Stimulated activated CD4-positive, alpha-beta T cell treated with anti-CD3 and anti-CD28 coated beads, Interleukin-2, amount 100 ng/mL, for 48 hours (primary cell): Measurements from ENCODE around the gene PARD6G.
A peak's percentile ranks its signal among the peaks of the same experiment; 100 is the strongest.

Experiments used
- DNase-seq, 2 donors: peaks; one replicate each; pipeline ENCODE4 v3.0.0-alpha.2; 2020

Gene PARD6G

DNA sequence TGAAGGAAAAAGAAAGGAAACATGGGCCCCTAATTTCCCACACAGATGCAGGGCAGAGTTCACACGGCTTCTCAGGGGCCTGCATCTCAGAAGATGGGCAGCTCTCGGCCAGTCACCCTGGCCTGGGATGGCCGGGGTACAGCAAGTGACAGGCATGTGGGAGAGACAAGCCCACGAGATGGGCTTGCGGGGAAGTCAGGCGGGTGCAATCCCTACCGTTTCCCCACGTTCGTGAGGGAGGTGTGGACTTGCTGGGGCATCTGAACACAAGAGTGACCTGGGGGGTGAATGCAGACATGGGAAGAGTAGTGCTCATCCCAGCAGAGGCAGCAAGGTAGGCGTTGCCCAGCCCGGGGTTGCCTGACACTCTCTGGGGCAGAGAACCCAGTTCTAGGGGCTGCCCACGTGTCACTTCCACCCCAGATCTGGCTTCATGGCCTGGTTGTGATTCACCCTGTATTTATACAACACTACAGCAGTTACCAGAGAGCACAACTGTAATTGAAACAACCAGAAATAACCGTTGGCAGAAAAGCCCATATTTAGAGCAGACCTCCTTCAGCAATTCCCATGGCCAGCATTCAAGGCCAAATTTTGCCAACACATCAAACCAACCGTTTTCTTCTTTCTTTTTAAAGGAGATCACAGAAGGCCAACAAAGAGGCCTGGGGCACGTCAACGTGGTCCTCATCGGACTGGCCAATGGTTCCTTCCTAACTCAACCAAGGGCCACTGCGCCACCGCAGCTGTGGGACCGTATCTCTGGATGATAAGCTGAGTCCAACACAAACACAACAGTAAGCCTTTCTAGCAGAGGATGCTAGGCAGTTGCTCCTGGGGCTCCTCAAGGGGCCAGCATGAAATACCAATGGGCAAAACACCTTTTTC is 58.4 kb downstream of the PARD6G start:
- DNase-seq = no peak

DNA sequence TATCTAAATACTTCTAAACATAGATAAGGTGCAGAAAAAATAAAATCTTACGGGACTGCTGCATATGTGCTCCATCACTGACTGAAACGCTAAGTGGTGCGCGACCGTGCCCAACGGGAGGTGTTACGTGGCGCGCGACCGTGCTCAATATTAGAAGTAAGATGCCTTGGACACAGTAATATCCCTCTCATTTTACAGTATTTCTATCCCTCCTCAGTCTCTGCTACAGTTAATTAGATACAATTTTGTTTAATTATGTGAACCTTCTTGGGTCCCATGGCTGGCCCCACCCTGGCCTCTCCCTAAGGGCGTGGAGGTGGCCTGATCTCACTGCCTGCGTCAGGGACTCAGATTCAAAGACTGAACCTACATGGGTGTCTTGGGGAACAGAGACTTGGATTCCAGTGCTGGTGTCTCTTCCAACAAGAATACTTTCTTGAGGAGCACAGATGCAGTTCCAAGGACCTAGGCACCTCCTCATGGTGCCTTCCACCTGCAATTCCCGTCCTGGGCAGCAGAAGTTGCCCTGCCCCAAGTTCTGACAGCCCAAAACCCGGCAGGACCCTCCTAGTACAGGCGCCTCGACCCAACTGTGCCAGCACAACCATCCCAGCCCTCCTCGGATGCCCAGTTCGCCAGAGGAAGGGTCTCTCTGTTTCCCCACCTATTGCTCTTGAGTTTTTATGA is 59.2 kb downstream of the PARD6G start:
- DNase-seq = no peak

DNA sequence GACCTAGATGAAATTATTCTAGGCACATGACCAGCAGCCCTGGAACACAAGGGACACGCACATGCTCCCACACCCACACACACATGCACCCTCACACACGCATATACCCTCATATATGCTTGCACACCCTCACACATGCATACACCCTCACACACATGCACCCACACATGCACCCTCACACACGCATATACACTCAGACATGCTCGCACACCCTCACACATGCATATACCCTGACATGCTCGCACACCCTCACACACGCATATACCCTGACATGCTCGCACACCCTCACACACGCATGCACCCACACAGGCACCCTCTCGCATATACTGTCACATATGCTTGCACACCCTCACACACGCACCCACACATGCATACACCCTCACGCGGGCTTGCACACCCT is 61.8 kb downstream of the PARD6G start:
- no peak for DNase-seq

DNA sequence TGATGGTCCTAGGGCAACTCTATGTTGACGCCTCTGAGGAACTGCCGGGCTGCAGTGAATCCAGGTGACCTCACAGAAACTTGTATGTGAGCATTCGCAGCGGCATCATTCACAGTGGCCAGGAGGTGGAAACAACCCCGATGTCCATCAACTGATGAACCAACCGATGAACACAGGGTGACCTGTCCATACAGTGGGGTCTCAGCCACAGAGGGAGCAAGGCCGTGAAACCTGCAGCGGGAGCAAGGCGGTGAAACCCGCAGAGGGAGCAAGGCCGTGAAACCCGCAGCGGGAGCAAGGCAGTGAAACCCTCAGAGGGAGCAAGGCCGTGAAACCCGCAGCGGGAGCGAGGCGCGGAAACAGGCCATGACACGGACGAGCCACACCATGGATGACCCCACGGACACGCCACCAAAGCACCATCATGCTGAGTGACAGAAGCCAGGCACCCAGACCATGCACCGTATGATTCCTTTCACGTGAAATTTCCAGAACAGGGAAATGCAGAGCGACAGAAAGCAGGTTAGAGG is 63.0 kb downstream of the PARD6G start:
- DNase-seq = no peak

DNA sequence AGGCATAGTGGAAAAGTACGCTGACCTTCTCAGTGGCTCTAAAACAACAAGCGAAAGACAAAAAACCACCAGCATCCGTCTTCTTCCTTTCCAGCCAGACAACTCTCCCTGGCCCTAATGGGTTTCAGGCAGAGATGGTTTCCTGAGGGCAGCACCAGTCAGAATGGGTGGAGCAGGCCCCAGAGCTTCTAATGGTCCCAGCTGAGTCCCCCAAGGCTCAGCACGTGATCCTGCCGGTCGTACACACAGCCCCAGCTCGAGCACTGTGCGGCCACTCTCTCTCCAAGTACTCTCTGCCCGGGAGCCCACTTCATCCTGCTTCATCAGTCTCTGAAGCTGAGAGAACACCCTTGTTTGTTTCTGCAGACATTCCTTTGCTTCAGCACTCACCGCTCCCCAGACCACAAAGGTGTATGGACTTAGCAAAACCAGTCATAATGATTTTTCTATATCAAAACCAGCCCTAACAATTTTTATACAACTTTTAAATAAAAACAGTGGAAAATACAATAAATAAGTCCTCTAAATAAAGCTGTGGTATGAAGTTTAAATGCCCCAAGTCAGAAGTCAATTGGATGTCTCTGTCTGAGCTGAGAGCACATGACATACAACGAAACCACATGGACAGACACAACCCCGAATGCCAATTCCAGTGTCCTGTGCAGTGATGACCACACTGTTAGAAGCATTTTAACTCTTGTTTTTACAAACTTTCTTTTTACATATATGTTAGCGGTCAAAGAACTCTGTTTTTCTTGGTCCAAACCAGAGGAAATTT is 63.9 kb downstream of the PARD6G start:
- no peak for DNase-seq

DNA sequence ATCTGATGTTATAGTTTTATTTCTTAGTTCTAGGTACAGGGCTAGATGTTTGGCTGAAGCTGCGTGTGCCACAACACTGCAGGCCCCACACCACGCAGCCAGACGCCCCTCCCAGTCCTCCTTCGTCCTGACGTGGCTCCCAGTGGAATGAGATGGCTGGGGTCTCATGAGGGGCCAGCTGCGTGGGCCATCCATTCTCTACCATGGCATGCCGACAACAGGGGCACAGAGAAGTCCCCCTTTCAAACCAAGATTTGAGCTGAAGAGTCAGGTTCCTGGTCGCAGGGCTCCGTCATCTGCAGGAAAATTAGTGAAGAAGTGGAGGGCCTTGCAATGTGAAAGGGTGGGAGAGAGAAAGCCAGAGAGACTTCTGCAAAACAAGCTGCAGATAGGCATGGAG is 64.5 kb downstream of the PARD6G start:
- DNase-seq = no peak

DNA sequence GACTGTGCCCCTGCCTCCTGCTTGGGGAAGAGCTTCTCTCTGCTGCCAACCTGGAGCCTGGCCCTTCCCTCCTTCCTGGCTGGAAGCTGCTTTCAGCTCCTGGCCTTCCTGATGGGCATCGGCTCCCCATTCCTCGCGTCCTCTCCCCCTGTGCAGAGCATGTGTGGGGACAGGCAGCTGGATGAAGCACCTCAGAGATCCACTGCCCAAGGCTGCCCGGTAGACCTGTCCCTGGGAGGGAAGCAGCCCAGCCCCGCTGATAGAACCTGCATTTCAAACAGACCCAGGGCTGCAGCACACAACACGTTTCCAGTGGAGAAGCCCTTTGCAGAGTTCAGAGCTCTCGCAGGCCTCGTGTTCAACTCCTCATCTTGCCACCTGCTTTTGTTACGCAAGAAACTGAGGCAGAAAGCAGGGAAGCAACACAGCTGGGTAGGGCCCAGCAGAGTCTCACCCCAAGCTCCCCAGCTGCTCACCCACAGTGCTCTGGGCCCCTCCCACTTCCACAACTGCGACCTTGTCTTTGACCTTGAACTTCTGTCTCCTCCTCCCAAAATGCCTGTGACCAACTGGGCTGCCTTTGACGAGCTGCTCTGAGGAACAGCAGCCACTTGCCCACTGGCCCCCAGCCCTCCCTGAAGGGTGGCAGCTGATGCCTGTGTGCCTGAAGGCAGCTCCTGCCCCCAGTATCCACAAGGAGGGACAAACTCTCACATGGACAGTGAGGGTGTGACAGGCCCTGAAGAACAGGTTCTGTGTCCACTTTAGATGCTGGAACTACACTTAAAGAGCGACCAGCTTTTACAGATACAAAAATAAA is 65.5 kb downstream of the PARD6G start:
- DNase-seq = no peak

DNA sequence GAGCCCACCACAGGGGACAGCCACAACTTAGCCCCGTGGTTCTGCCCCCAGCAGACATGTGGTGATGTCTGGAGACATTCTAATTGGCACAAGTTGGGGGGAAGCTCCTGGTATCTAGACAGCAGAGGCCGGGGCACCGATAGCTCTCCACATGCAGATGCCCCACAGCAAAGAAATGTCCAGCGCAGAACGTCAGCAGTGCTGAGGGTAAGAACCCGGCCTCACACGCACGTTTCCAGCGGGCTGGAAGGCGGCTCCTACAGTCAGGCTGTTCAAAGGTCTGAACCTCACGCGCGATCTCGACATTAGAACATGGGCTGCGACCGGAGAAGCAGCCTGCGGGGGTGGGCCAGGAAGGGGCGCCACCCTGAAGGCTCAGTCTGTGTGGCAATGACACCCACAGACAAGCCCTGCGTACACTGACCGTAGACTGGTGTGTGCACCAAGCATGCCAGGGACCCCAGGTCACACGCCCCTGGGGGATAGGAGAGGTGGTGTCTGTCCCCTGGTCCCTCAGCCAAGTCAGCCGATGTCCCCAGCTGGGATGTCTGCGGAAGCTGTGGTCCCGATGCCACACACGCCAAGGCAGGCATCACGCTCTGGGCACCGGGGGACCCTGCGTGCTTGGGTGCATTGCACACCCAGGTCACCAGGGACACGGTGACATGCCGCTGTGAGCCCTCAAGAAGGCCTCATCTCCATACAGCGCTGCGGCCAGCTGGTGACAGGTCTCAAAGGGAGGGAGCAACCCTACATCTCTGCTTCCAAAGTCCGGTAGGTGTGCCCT is 66.3 kb downstream of the PARD6G start:
- no peak for DNase-seq

DNA sequence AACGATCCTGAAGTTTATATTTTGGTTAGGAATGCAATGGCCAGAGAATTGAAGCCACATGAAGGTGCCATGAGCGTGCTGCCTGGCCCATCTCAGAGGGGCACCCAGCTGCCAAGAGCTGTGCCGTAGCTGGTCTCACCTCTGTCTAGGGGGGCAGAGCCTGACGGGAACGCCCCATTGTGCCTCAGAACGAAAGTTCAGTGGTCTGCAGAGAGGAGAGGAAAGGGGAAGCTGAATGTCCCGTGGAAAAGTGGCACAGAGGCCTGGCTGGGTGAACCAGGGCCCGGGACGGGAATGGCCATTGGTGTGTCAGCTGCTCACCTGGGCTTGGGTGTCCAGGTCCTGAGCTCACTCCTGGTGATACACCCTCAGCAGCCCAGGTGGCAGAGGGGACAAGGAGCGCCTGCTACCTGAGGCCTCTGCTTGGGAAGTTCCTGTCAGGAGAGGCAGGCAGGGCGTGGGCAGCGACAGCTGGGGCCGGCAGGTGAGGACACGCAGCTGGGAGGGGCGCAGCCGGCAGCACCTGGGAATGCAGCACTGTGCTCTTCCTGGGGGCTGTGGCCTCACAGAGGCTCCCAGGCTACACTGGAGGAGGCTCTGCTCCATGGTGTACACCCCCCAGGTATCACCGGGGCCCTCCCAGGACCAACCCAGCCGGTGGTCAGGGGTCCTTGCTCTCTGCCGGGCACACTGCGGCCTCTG is 67.3 kb downstream of the PARD6G start:
- no peak for DNase-seq

DNA sequence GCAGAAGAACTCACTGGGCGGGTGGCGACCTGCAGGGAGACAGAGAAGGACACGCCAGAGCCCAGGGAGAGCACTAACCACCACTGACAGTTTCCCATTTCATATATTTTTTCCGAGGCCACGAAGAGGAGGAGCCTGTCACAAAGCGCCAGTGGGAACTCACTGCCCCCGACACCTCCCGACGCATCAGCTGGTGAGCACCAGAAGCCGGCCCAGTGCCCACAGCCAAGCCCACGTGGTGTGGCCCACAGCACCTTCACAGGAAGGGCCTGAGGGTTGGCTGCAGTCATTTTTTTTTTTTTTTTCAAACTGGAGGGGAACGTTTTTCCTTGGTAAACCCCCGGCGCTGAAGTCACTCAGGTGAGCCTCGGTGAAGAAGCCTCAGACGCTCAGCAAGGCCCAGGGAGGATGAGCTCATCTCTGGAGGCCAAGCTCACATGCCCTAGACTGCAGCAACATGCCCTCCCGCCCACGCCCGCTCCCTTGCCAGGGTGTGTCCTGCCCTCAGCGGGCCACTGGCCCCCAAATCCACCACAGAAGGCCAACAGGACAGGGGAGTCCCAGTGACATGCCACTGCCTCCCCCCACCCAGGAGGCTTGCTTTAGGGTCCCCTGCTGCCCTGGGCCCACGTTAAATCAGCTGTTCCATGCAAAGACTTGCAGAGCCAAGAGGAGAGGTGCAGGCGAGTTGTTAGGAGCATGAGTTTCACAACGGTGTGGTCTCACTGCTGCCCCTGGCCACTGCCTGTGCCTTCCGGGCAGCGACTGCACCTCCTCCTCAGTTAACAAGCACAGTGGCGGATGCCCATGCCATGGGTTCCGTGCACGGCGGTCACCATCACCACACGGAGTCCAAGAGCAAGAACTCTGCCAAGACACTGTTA is 68.1 kb downstream of the PARD6G start:
- no peak for DNase-seq

DNA sequence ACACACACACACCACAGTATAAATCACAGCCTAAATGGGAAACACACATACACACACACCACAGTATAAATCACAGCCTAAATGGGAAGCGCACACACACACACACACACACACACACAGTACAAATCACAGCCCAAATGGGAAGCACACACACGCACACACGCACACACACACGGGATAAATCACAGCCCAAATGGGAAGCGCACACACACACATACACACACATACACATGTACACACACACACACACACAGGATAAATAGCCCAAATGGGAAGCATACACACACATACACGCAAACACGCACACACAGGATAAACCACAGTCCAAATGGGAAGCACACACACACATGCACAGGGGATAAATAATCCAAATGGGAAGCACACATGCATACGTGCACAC is 70.2 kb downstream of the PARD6G start:
- no peak for DNase-seq

DNA sequence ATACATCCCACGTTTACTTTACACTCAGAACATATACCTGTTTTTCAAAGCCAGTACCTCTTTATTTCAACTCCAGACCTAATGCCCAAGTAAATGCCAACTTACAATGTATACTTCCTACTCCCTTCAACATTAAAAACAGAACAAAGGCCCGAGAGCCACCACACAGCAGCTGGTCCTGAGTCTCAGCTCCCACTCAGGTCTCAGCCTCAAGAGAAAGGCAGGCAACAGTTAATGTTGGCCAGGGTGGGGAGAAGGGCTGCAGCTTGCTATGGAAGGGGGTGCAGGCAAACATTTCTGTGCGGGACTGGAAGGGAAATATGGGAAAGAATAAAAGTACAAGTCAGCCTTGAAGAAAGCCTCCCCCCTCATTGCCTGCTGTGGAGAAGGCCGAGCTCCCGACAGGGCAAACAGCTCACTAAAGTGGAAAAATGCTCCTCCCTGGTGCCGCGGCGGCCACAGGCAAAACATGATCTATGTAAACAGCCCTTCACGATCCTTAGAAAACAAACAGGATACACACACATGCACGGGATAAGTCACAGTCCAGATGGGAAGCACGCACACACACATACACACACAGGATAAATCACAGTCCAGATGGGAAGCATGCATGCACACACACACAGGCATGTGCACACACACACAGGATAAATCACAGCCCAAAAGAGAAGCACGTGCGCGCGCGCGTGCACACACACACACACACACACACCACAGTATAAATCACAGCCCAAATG is 70.8 kb downstream of the PARD6G start:
- no peak for DNase-seq

DNA sequence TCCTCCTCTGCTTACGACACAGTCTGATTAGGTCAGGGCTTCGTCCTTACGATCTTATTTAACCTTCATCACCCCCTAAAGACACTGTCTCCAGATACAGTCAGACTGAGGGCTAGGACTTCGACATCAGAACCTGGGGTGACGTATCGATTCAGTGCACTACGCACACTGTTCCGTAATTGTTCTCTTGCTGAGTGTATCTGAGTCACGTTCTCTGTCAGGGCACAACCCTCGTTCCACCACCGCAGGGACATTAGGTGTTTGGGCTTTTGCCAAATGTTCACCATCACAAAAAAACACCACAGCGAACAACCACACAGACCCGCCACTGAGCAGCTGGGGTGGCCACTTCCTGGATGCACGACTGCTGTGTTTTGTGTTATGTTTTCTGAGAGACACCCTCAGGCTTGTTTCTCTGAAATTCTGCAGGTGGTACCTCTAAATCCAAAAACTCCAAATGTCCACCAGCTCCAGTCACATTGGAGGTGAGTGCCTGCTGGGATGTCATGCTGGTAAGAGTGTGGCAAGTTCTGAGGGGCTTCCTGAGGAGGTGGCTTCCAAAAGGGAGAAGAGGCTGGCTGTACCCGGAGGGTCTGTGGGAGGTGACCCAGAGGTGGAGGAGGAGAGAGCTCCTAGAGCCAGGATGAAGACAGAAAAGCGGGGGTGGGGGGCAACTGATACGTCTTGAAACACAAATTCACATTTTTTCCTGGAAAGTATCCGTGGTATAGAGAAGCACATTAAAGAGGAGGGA is 71.7 kb downstream of the PARD6G start:
- DNase-seq = no peak

DNA sequence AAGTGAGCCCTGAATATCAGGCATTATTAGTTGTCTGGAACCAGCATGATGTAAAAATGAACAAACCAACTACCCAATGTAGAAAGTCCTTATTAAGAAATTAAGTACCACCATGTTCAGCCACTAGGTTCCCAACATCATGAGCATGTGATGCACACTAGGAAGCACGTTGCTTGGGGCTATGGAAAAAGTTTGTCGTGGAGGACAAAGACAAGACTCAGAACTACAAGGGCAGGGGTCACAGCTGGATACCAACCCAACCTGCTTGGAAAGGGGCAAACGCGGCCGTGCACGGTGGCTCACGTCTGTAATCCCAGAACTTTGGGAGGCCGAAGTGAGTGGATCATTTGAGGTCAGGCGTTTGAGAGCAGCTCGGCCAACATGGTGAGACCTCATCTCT is 74.3 kb downstream of the PARD6G start:
- no peak for DNase-seq

DNA sequence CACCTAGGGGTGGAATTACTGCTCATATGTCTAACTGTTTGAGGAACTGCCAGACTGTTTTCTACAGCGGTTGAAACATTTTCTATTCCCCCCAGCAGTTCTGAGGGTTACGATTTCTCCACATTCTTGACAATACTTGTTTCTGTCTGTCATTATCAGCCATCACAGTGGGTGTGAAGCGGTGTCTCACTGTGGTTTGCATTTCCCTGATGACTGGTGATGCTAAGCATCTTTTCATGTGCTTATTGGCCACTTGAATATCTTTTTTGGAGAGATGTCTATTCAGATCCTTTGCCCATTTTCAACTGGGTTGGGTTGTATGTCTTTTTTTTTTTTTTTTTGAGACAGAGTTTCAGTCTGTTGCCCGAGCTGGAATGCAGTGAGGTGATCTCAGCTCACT is 75.3 kb downstream of the PARD6G start:
- DNase-seq = no peak

DNA sequence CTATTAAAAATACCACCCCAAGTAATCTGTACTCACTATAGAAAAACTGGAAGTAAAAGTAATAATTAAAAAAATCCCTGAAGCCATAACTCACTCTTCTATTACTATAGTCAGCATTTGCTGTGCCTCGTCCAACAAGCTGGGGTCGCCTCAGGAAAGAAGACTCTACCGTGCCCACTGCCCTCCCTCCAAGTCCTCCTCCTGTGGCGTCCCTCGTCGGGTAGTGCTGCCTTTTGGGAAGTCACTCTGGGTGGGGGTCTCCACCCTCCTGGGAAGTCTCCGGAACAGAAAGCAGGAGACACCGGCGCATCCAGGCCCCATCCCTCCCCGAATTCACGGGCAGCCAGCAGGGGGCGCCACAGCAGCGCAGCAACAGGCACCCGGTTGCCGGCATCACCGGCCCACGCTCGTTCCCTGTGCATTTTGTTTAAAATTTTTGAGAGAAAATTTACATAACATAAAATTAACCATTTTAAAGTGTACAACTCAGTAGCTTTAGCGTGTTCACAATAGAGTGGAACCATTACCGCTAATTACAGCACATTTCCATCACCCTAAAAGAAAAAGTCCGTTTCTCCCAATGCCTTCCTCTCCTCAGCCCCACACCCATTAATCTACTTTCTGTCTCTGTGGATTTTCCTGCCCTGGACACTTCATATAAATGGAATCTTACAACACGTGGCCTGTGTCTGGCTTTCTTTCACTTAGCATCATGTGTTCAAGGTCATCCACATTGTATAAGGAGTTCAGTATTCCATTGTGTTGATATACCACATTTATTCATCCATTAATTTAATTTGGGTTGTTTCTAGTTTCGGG is 76.1 kb downstream of the PARD6G start:
- DNase-seq = peak; percentile 65 to 69

DNA sequence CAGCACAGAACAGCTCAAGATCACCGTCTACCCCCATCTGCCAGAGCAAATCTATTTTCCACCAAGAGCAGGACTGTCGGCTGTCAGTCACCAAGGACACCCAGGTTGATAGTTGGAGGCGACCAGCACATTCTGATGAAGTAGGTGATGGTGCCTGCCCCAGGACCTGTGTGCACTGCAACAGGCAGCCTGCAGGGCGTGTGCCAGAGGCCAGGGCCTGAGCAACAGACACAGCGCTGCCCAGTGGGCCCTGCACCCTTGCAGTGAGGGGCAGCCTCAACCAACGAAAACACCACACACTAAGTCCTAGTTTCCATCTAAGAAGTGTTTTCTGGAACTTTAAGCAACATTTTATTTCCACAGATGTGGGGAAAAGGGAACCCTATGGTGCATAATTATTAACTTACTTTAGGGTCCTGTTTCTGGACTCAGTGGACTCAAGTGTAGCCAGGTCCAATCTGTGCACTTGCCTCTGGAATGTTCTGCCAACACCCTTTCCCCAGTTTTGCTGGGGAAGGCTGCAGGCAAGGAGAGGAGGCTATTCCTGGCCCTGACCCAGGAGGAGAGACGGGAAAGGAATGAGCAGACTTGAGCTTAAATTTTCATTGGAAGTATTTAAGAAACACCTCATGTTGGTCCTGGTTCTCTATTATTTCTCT is 76.8 kb downstream of the PARD6G start:
- DNase-seq = no peak
